GM23338 (cell line): Measurements from ENCODE around the gene NTRK1.

ENCODE experiments used
- CREB1 ChIP-seq: fragments of 250-450 bp; sonication (Bioruptor Pico); IDR thresholded peaks from 2 replicates; pipeline ENCODE4 v1.5.0; 2020; ENCODE audit warnings: low read depth, mild to moderate bottlenecking, moderate library complexity
- EZH2 ChIP-seq: fragments of 200-600 bp; sonication (generic); IDR thresholded peaks from one replicate; pipeline ENCODE4 v1.8.0; 2017; ENCODE audit warnings: antibody characterized with exemption, mild to moderate bottlenecking, low read depth; ENCODE audit not compliant: unreplicated experiment
- EZH2phosphoT487 ChIP-seq: fragments of 200-600 bp; sonication (generic); IDR thresholded peaks from one replicate; pipeline ENCODE4 v1.8.1; 2018; ENCODE audit warnings: antibody characterized with exemption; ENCODE audit not compliant: unreplicated experiment
- JUNB ChIP-seq: IDR thresholded peaks from one replicate; pipeline ENCODE4 v1.6.1; 2016; ENCODE audit warnings: antibody characterized with exemption; ENCODE audit not compliant: unreplicated experiment
- NANOG ChIP-seq: IDR thresholded peaks from 2 replicates; pipeline ENCODE4 v1.6.1; 2016; ENCODE audit warnings: antibody characterized with exemption, borderline replicate concordance
- POLR2AphosphoS5 ChIP-seq: IDR thresholded peaks from 2 replicates; pipeline ENCODE4 v1.6.1; 2016; ENCODE audit warnings: antibody characterized with exemption, low read depth
- REST ChIP-seq: IDR thresholded peaks from one replicate; pipeline ENCODE4 v1.6.1; 2018; ENCODE audit warnings: antibody characterized with exemption; ENCODE audit not compliant: unreplicated experiment
- STAT1 ChIP-seq: IDR thresholded peaks from one replicate; pipeline ENCODE4 v1.6.1; 2016; ENCODE audit warnings: antibody characterized with exemption; ENCODE audit not compliant: unreplicated experiment
- ZNF114 ChIP-seq: fragments of 250-450 bp; sonication (Bioruptor Pico); IDR thresholded peaks from 2 replicates; pipeline ENCODE4 v1.5.0; 2020; ENCODE audit warnings: mild to moderate bottlenecking, moderate library complexity
- ZNF331 ChIP-seq: fragments of 250-450 bp; sonication (Bioruptor Pico); IDR thresholded peaks from 2 replicates; pipeline ENCODE4 v1.5.0; 2020; ENCODE audit warnings: low read depth, mild to moderate bottlenecking, moderate library complexity
- TF ChIP-seq, protein P1 (sequence below), 2 experiments: fragments of 200-600 bp in 1 of 2; sonication (generic) in 1 of 2; conservative IDR thresholded peaks; 2 replicates each; pipeline versions ENCODE4 v1.5.1 to v1.6.1; 2016 to 2017; ENCODE audit warnings: antibody characterized with exemption in 2 of 2, low read depth in 2 of 2, mild to moderate bottlenecking in 2 of 2, moderate library complexity in 1 of 2
- TF ChIP-seq, protein P2 (sequence below): IDR thresholded peaks from 2 replicates; pipeline ENCODE4 v1.6.1; 2016; ENCODE audit warnings: antibody characterized with exemption

GRCh38 chr1:156883919-156884318, 23.3 kb downstream of the NTRK1 start:
- TF ChIP-seq, protein P1, sequence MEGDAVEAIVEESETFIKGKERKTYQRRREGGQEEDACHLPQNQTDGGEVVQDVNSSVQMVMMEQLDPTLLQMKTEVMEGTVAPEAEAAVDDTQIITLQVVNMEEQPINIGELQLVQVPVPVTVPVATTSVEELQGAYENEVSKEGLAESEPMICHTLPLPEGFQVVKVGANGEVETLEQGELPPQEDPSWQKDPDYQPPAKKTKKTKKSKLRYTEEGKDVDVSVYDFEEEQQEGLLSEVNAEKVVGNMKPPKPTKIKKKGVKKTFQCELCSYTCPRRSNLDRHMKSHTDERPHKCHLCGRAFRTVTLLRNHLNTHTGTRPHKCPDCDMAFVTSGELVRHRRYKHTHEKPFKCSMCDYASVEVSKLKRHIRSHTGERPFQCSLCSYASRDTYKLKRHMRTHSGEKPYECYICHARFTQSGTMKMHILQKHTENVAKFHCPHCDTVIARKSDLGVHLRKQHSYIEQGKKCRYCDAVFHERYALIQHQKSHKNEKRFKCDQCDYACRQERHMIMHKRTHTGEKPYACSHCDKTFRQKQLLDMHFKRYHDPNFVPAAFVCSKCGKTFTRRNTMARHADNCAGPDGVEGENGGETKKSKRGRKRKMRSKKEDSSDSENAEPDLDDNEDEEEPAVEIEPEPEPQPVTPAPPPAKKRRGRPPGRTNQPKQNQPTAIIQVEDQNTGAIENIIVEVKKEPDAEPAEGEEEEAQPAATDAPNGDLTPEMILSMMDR (conservative IDR thresholded peaks at IDR 0.05; ENCODE audit: low read depth in 2 of 2): no peak
- TF ChIP-seq EZH2: no peak
- no peak for TF ChIP-seq POLR2AphosphoS5
- TF ChIP-seq EZH2phosphoT487: no peak
- no peak for TF ChIP-seq REST
- no peak for TF ChIP-seq CREB1
- no peak for TF ChIP-seq JUNB
- TF ChIP-seq STAT1: no peak
- TF ChIP-seq NANOG: no peak
- TF ChIP-seq, protein P2, sequence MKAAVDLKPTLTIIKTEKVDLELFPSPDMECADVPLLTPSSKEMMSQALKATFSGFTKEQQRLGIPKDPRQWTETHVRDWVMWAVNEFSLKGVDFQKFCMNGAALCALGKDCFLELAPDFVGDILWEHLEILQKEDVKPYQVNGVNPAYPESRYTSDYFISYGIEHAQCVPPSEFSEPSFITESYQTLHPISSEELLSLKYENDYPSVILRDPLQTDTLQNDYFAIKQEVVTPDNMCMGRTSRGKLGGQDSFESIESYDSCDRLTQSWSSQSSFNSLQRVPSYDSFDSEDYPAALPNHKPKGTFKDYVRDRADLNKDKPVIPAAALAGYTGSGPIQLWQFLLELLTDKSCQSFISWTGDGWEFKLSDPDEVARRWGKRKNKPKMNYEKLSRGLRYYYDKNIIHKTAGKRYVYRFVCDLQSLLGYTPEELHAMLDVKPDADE: no peak
- TF ChIP-seq ZNF331 (CRISPR knock-in tag): no peak
- TF ChIP-seq ZNF114 (CRISPR knock-in tag): no peak
